Panc1 (cell line): ENCODE results near the gene SLC3A2.

Experiments
- CTCF ChIP-seq: fragments of 450-650 bp; IDR thresholded peaks from 2 replicates; pipeline ENCODE4 v1.5.1; 2017; ENCODE audit warnings: mild to moderate bottlenecking
- REST ChIP-seq, 2 experiments: IDR thresholded peaks; 2 replicates each; pipeline ENCODE4 v1.6.1; 2011 to 2012; ENCODE audit warnings: low read depth in 2 of 2, control low read depth in 1 of 2, low read length in 1 of 2, mild to moderate bottlenecking in 1 of 2, moderate library complexity in 1 of 2; ENCODE audit not compliant: insufficient read depth in 1 of 2
- SIN3A ChIP-seq: IDR thresholded peaks from 2 replicates; pipeline ENCODE4 v1.6.1; 2012; ENCODE audit warnings: low read depth, mild to moderate bottlenecking, low read length, moderate library complexity, borderline replicate concordance; ENCODE audit not compliant: insufficient read depth

- TF ChIP-seq CTCF = no peak
- TF ChIP-seq REST (IDR thresholded peaks at IDR 0.05; ENCODE audit: insufficient read depth in 1 of 2, low read depth in 2 of 2, low read length in 1 of 2) = no peak
- TF ChIP-seq SIN3A = no peak
Measured at GRCh38 chr11:62898027-62898426, 17.3 kb downstream of the SLC3A2 start.
